Endothelial cell of umbilical vein (primary cell): ENCODE data around the gene SPATA33. TPM values are rescaled to one million over a fixed set of nuclear protein-coding genes. Genes with fewer than 3 reads are reported as not detected.
A peak's percentile ranks its signal among the peaks of the same experiment; 100 is the strongest.

Source experiments
- BruUV-seq: library from RNA; stranded (reverse); fragments of 400-500 nt; replicated peaks from 2 replicates; lab custom pipeline; 2021; lab: Mats Ljungman, UMichigan
- CTCF ChIA-PET: fragments of 300-600, 350-600 bp; sonication (Branson Sonifier 250); formaldehyde crosslinking; loops from one replicate; lab custom pipeline; 2021; ENCODE audit warnings: antibody characterized with exemption, inconsistent platforms; lab: Charles Lee
- POLR2A ChIA-PET: fragments of 300-600, 350-600 bp; sonication (Branson Sonifier 250); formaldehyde crosslinking; loops from one replicate; lab custom pipeline; 2021; ENCODE audit warnings: antibody characterized with exemption, inconsistent platforms; lab: Charles Lee
- DNase-seq: peaks from one replicate; pipeline ENCODE4 v3.0.0-alpha.2; 2011; ENCODE audit warnings: low read depth, low spot score
- FAIRE-seq: peaks from 2 replicates; lab custom pipeline; 2011; peaks lifted over from hg19 to GRCh38; lab: Jason Lieb, UNC
- H2AFZ ChIP-seq: 2 replicates; pipeline ENCODE4 v1.6.0; 2012; ENCODE audit warnings: low read depth, low read length, control low read depth, inconsistent platforms
- H3K27ac ChIP-seq: 2 replicates; pipeline ENCODE4 v1.5.1; 2011; ENCODE audit warnings: low read depth, mild to moderate bottlenecking, control low read depth, low read length, moderate library complexity; ENCODE audit not compliant: insufficient read depth
- H3K27me3 ChIP-seq, 2 experiments: 2 replicates each; pipeline versions ENCODE4 v1.6.0 to v1.6.1; 2011; ENCODE audit warnings: low read length in 2 of 2, mixed read lengths in 1 of 2; ENCODE audit not compliant: control insufficient read depth in 2 of 2, insufficient read depth in 2 of 2
- H3K36me3 ChIP-seq, 2 experiments: 2 replicates in 1 of 2; 3 replicates in 1 of 2; pipeline ENCODE4 v1.5.1; 2011; ENCODE audit warnings: low read length in 2 of 2, mild to moderate bottlenecking in 1 of 2, moderate library complexity in 1 of 2; ENCODE audit not compliant: control insufficient read depth in 2 of 2, insufficient read depth in 2 of 2; ENCODE audit errors: extremely low read depth in 1 of 2
- H3K4me1 ChIP-seq: 3 replicates; pipeline ENCODE4 v1.5.1; 2011; ENCODE audit warnings: mild to moderate bottlenecking, low read length; ENCODE audit not compliant: control insufficient read depth, insufficient read depth; ENCODE audit errors: extremely low read depth
- H3K4me2 ChIP-seq: 2 replicates; pipeline ENCODE4 v1.6.1; 2011; ENCODE audit warnings: low read length, control low read depth, mixed read lengths; ENCODE audit not compliant: insufficient read depth
- H3K4me3 ChIP-seq, 3 experiments: fragments of 200-600 bp in 1 of 3; sonication (generic), shearing (Covaris generic) in 1 of 3; replicated peaks in 1 of 3; 2 replicates each; pipeline ENCODE4 v1.5.1; 2011 to 2016; ENCODE audit warnings: control low read depth in 3 of 3, low read length in 3 of 3, mild to moderate bottlenecking in 2 of 3, inconsistent platforms in 1 of 3, low read depth in 1 of 3, moderate library complexity in 1 of 3; ENCODE audit not compliant: insufficient read depth in 1 of 3
- H3K79me2 ChIP-seq: 2 replicates; pipeline ENCODE4 v1.6.0; 2012; ENCODE audit warnings: low read length, inconsistent platforms; ENCODE audit not compliant: control insufficient read depth, insufficient read depth
- H3K9ac ChIP-seq: replicated peaks from 2 replicates; pipeline ENCODE3; 2011; ENCODE audit warnings: low read length, control low read depth; ENCODE audit not compliant: insufficient read depth; ENCODE audit errors: extremely low read depth
- H3K9me1 ChIP-seq: replicated peaks from 3 replicates; pipeline ENCODE4 v1.6.0; 2011; ENCODE audit warnings: mild to moderate bottlenecking, low read length; ENCODE audit not compliant: control insufficient read depth, insufficient read depth; ENCODE audit errors: extremely low read depth
- H3K9me3 ChIP-seq: replicated peaks from 2 replicates; pipeline ENCODE4 v1.5.1; 2012; ENCODE audit warnings: low read length, inconsistent platforms; ENCODE audit not compliant: control insufficient read depth, insufficient read depth
- H4K20me1 ChIP-seq: replicated peaks from 2 replicates; pipeline ENCODE3; 2011; ENCODE audit warnings: mild to moderate bottlenecking, low read length; ENCODE audit not compliant: control insufficient read depth, insufficient read depth; ENCODE audit errors: extremely low read depth
- CTCF ChIP-seq, 2 donors: IDR thresholded peaks; 1 replicate in 1 of 2; 2 replicates in 1 of 2; pipeline ENCODE4 v1.5.1; 2011; ENCODE audit warnings: low read length in 2 of 2, mild to moderate bottlenecking in 2 of 2, moderate library complexity in 2 of 2, control low read depth in 1 of 2, inconsistent platforms in 1 of 2, low read depth in 1 of 2; ENCODE audit not compliant: insufficient read depth in 1 of 2; ENCODE audit errors: extremely low read depth in 1 of 2
- EZH2 ChIP-seq: IDR thresholded peaks from 2 replicates; pipeline ENCODE4 v1.6.1; 2012; ENCODE audit warnings: borderline replicate concordance, low read depth, mild to moderate bottlenecking, moderate library complexity, low read length, inconsistent platforms; ENCODE audit not compliant: severe bottlenecking
- FOS ChIP-seq: IDR thresholded peaks from 2 replicates; pipeline ENCODE4 v1.6.1; 2011; ENCODE audit warnings: mild to moderate bottlenecking, low read length, moderate library complexity, borderline replicate concordance; ENCODE audit not compliant: insufficient read depth
- GATA2 ChIP-seq: IDR thresholded peaks from 2 replicates; pipeline ENCODE4 v1.7.0; 2011; ENCODE audit warnings: low read depth, mild to moderate bottlenecking, moderate library complexity, mixed read lengths, low read length; ENCODE audit not compliant: insufficient read length, insufficient read depth
- JUN ChIP-seq: IDR thresholded peaks from 2 replicates; pipeline ENCODE4 v1.6.1; 2011; ENCODE audit warnings: borderline replicate concordance, low read depth; ENCODE audit not compliant: insufficient read length, insufficient read depth
- MYC ChIP-seq: IDR thresholded peaks from one replicate; pipeline ENCODE4 v1.6.1; 2011; ENCODE audit warnings: mild to moderate bottlenecking, low read depth, low read length
- POLR2A ChIP-seq: IDR thresholded peaks from 2 replicates; pipeline ENCODE4 v1.6.1; 2012; ENCODE audit warnings: low read depth, mild to moderate bottlenecking, control low read depth, low read length
- POLR2AphosphoS5 ChIP-seq: IDR thresholded peaks from 2 replicates; pipeline ENCODE4 v1.6.1; 2012; ENCODE audit warnings: low read depth, mild to moderate bottlenecking, control low read depth, low read length, moderate library complexity; ENCODE audit not compliant: insufficient read depth
- dilution Hi-C: fragments of 300-500 bp; cut with MboI; formaldehyde crosslinking; loops from one replicate; pipeline ENCODE4 v1.15.0; 2019; ENCODE audit warnings: low sequenced_read_pairs; ENCODE audit not compliant: extremely low pct_ligation_motif_present
- intact Hi-C: fragments of 100-400 bp; cut with micrococcal nuclease; formaldehyde crosslinking; loops from one replicate; pipeline ENCODE4 v1.10.0; 2022
- polyA plus RNA-seq, 4 experiments: library from polyadenylated mRNA; depleted of rRNA in 3 of 4; stranded (reverse) in 3 of 4; unstranded in 1 of 4; fragments of >200 nt; gene quantifications; 2 replicates each; pipeline versions ENCODE4 v1.2.1 to v1.2.3, GENCODE V29; 2011 to 2012; ENCODE audit warnings: missing spikeins in 1 of 4
- total RNA-seq: library from RNA; stranded (reverse); gene quantifications from 2 replicates; pipeline ENCODE4 v1.2.3, GENCODE V29; 2021
- TF ChIP-seq, protein P1 (sequence below): IDR thresholded peaks from 2 replicates; pipeline ENCODE4 v1.6.1; 2011; ENCODE audit not compliant: insufficient read depth, insufficient read length

SPATA33 gene
- total and polyA plus RNA-seq, 2 donors (not counting 3 experiments of a cell fraction or from before 2014, with no cell fraction given): 3.5 to 11.4 TPM

- Histone ChIP-seq H3K27ac (peak within 1 kb of the TSS; percentile 14), H3K9ac (peak within 1 kb of the TSS; percentile 46), H4K20me1 (no peaks in the 10 kb centered on the region), H3K9me3 (no peaks in the 10 kb centered on the region), H3K9me1 (no peaks in the 10 kb centered on the region), H2AFZ (peak within 1 kb of the TSS; percentile 66), H3K27me3 (no peaks in the 10 kb centered on the region), H3K4me3 (peak within 1 kb of the TSS; percentile 27 to 85 (median 35)), H3K36me3 (peaks cover 3 to 10% of the 10 kb centered on the region in 2 experiments), H3K4me1 (peaks cover 4% of the 10 kb centered on the region), H3K4me2 (peak within 1 kb of the TSS; percentile 25), H3K79me2 (peaks cover 9% of the 10 kb centered on the region)
- DNase-seq: peak; percentile 91
- BruUV-seq: TSS peak; percentile 36
- POLR2A ChIA-PET: interaction anchor here (0.5 to 1.1 kb wide), 4 partner anchors 9 to 180 kb away, joined by 3 to 5 read pairs (median 4); no protein-coding TSS in a partner anchor
- TF ChIP-seq GATA2 (no peak), POLR2A (peak; percentile 89), FOS (no peak), POLR2AphosphoS5 (peak; percentile 97), EZH2 (no peak), CTCF (IDR thresholded peaks at IDR 0.05; ENCODE audit: extremely low read depth in 1 of 2, insufficient read depth in 1 of 2, low read depth in 1 of 2, low read length in 2 of 2) (no peak), MYC (no peak), JUN (no peak)
- TF ChIP-seq, protein P1, sequence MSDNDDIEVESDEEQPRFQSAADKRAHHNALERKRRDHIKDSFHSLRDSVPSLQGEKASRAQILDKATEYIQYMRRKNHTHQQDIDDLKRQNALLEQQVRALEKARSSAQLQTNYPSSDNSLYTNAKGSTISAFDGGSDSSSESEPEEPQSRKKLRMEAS: no peak
- peak; percentile 94 for FAIRE-seq
- dilution Hi-C loops: no loop called here
- CTCF ChIA-PET: interaction anchor here (0.7 to 2.3 kb wide), 10 partner anchors 11 to 173 kb away, joined by 3 to 21 read pairs (median 3); partner anchors contain the start of genes CHMP1A and SPATA33
- intact Hi-C loops: loop anchor here (1.0 kb wide), 1 partner anchor 14 kb away; no protein-coding TSS in a partner anchor
Measured at GRCh38 chr16:89686520-89687091, 29.0 kb downstream of the SPATA33 start, which contains the start of gene CDK10. Gene CDK10 (plus strand): TSS chr16:89686689. CDS start chr16:89686711, 22 bp downstream.
